Activated T-helper 9 cell treated with anti-CD3 and anti-CD28 coated beads, Interleukin-2, amount 50 U/mL, for 16 hours (primary cell): Measurements from ENCODE around the gene RTKN2.

Experiments
- DNase-seq: peaks from one replicate; pipeline ENCODE4 v3.0.0-alpha.2; 2020; ENCODE audit warnings: low read depth

The RTKN2 gene

GRCh38 chr10:62172465-62172864 lies 96.2 kb downstream of the RTKN2 start:
- no peak for DNase-seq

DNA sequence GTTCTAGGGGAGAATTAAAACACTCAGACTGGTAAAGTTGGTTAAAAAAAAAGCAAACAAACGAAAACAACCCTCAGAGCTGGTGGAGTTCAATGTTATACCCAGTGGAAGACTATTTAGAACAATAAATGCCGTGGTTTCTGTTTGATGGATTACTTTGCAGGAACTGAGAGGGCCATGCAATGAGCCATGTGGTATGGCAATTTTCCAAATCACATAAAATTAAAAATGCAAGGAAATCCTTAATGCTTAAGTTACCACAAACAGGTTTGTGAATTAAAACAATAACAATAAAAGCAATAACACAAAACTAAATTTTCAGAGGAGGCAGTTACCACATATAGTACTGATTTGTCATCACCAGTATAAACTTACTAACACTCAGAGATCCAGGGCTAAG lies 96.9 kb downstream of the RTKN2 start:
- no peak for DNase-seq

DNA sequence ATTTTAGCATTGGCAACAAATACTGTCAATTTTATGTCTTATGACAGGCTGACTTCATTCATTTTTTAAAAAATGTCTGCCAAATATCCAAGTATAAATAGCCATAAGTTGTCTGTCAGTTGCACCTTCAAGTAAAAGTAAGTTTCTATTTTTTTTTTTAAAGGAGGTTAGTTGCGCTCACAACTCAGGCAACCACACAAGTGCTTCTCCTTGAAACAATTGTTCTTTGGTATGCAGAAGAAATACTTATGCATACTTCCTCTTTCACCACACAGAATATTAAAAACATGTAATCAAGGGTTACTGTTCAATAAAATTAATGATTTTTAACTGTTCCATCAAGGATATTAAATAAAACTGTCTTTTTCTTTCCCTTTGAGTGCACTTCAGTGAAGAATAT lies 97.9 kb downstream of the RTKN2 start:
- DNase-seq: no peak

- no peak for DNase-seq
Observed at GRCh38 chr10:62166331-62167131, 102.1 kb downstream of the RTKN2 start.

DNA sequence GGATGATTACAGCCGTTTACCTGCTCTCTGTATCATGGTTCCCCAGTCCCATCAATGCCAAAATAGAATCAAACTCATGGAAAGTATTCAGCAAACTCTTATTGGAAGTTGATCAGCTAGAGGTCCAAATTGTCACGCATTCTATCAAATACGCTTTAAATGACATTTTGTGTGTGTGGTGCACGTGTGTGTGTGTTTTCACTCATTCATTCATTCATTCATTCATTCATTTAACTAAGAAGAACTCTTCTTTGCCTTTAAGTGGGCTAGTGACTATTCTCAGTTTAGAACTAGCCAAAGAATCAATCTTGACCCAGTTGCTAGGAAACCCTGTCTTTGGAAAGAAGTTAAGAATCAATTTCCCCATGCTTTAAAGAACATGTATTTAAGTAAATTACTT lies 102.8 kb downstream of the RTKN2 start:
- no peak for DNase-seq

DNA sequence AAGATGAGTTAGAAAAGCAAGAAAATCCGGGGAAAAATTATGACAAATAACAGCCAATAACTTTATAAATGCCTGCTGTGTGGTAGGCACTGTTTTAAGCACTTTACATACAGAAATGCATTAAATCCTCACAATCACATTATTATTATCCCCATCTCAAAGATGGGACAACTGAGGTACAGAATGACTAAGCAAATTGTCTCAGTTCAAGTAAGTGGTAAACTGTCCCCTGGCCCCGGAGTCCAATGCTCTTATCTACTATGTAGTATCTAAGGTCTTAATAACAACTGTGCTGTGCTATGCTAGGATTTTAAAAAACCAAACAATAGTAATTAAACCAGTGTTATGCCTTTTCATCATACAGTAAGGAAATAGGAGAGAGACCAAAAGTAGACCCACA lies 105.6 kb downstream of the RTKN2 start:
- DNase-seq: no peak

DNA sequence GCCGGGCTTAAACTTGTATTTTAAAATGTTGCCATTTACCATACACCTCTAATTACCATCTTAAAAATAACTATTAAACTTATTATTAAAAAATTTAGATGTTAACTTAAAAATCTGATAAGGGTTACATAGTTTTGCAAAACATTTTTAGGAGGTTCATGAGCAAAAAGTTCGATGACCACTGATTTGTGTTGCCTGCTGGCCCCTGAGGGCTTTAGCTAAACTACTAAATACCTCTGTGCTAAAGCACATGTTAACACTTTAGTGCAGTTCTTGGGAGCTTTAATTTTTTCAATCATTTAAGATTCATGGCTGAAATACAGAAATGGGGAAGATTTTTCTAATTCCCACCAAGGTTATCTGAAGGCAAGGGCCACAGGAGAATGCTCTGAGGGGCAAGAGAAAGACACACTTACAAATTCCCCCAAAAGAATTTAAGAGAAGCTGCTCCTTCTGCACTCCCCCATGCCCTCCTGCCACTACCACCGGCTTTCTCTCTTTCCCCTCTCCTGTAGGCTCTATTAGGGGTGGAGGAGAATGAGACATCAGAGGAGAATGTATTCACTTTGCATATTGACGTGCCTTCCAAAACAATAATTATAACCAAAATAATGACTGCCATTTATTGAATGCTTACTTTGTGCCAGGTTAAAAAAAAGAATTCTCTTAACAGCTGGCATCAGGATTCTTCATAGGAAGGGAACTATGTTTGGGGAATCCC lies 106.2 kb downstream of the RTKN2 start:
- DNase-seq: no peak

GRCh38 chr10:62159351-62159750 lies 109.3 kb downstream of the RTKN2 start:
- DNase-seq: no peak

- no peak for DNase-seq
Observed at GRCh38 chr10:62157601-62158000, 111.0 kb downstream of the RTKN2 start.

DNA sequence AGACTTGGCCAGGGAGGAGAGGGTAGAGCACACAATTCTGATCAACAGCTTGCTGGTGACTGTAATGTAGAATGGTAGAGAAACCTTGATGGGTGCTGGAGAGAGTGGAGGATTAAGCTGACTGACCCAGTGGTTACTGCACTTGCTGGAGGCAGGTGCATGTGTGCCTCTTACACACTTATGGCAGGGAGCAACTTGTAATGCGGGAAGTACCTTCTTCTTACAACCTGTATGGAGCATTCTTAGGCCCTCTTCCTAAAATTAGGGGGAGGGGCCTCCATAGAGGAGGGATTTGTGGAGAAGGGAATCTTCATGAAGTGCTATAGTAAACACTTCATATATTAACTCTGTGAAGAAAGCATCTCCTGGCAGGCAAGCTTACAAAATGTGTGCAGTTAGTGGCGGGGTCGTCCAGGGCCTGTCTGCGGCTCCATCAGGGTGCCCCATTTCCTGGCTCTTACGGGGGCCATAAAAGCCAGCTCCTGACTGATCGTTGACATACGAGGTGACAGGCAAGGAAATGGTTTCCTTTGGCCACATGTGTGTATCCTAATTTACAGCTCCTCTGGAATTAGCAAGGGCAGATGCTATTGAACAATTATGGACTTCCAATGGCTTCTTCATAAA lies 113.5 kb downstream of the RTKN2 start:
- no peak for DNase-seq

GRCh38 chr10:62154231-62154630 lies 114.4 kb downstream of the RTKN2 start:
- DNase-seq: no peak

DNA sequence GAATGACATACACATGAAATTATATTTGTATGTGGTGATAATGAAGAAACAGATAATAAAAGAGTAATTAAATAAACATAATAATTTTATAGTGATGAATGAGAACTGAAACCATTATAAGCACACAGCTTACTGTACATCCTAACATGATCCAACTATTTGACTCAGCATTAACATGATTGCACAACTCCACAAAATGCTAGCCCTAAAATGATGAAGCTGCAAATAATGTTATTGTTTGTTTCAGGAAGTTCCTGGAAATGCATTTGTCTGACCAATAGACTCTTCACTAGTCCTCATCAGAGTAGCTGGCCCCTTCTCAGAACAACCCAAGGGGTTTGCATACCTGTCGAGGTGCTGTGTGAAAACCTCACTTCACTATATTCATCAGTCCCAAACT lies 115.5 kb downstream of the RTKN2 start:
- DNase-seq: no peak

DNA sequence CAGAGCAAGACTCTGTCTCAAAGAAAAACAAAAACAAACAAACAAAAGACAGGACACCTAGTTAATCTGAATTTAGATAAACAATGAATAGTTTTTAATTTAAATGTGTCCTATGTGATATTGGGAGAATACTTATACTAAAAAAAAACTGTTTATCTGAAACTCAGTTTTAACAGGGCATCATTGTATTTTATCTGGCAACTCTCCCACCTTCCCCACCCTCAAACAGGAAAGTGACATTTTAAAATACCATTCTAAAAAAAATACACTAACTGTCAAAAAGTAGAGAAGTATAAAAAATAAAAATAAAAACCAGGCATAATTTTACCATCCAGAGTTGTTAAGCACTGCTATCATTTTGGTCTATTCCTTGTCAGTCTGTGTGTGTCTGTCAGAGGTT lies 119.0 kb downstream of the RTKN2 start:
- DNase-seq: no peak

DNA sequence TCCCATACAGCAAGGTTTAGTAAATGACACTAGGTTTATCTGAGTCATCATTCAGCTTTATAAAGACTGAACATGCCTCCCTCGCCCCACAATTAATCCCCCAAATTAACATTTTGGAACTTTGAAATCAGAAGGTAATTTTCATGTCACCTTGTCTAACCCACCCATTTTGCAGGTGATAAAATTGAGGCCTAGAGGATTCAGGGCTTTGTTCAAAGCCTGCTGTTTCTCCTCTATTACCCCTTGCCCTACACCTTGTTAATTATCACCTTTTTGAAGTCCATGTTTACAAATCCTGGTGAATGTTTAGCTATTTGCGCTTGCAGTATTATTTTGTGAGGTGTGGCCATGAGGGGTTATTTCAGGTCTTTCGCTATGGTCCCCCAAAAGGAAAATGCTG lies 120.5 kb downstream of the RTKN2 start:
- no peak for DNase-seq

DNA sequence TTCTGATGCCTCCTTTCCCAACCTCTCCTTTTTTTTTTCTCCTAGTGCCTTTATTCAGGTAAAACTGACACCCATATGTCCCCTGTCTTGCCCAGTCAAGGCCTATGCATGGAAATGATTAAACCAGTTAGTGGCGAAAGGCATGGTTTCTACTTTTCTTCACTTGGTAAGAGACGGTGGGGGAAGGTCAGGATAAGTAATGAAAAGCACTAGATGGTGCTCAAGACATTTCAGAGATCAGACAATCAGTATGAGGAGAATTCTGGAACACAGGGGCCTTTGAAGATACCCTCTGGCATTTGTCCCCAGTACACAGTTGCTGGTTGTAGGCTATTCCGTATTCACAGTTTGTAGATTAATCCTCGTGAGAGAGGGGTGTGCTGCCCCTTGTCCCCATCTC lies 121.2 kb downstream of the RTKN2 start:
- no peak for DNase-seq

DNA sequence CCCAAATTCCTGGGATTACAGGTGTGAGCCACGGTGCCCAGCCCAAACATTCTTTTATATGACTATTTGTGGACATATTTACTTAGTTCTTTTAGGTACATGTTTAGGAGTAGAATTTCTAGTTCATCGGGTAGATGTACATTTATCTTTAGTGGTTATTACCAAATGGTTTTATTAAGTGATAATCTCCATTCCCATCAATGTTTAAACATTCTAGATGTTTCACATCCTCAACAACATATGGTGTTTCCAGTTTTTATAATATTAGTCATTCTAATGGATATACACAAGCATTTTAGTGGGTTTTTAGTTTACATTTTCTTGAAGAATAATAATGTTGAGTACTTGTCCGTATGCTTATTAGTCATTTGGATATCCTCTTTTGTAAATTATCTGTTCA lies 131.7 kb downstream of the RTKN2 start:
- DNase-seq: no peak

GRCh38 chr10:62133618-62134017 lies 135.0 kb downstream of the RTKN2 start:
- no peak for DNase-seq
